Gastrocnemius medialis (tissue), 4 donors: ENCODE measurements around the gene CAMTA1. TPM values are rescaled to one million over a fixed set of nuclear protein-coding genes. Genes with fewer than 3 reads are reported as not detected.
A peak's percentile ranks its signal among the peaks of the same experiment; 100 is the strongest.
"Not testable (repeated sequence)": the region's sequence is repeated elsewhere in the genome, so short reads cannot be mapped to it uniquely, and the experiment has no call there.

Experiments used
- ATAC-seq, 2 donors: fragments of 150-250 bp; one replicate each; pipeline ENCODE4 v1.9.1; 2016
- DNase-seq, 2 donors: peaks; one replicate each; pipeline ENCODE4 v3.0.0-alpha.2; 2019
- H3K27ac ChIP-seq, 4 donors: fragments of 200-600 bp; sonication (generic); 1 replicate in 1 of 4; 2 replicates in 3 of 4; pipeline ENCODE4 v1.5.1; 2016 to 2018; ENCODE audit warnings: mild to moderate bottlenecking in 2 of 4, moderate library complexity in 1 of 4
- H3K27me3 ChIP-seq, 3 donors: fragments of 200-600 bp; sonication (generic) in 2 of 3; 1 replicate in 1 of 3; 2 replicates in 2 of 3; pipeline versions ENCODE4 v1.5.1 to v1.6.0; 2016 to 2019; ENCODE audit warnings: mild to moderate bottlenecking in 1 of 3, moderate library complexity in 1 of 3
- H3K36me3 ChIP-seq, 2 donors: fragments of 200-600 bp; sonication (generic) in 1 of 2; one replicate each; pipeline ENCODE4 v1.5.1; 2017 to 2018
- H3K4me1 ChIP-seq, 2 donors: fragments of 200-600 bp; sonication (generic) in 1 of 2; one replicate each; pipeline ENCODE4 v1.5.1; 2016 to 2017; ENCODE audit warnings: mild to moderate bottlenecking in 2 of 2
- H3K4me3 ChIP-seq, 4 donors: fragments of 200-600 bp; sonication (generic) in 3 of 4; 1 replicate in 1 of 4; 2 replicates in 3 of 4; pipeline ENCODE4 v1.5.1; 2016 to 2019; ENCODE audit warnings: mild to moderate bottlenecking in 2 of 4
- H3K9me3 ChIP-seq, 3 donors: fragments of 200-600 bp; sonication (generic) in 2 of 3; 1 replicate in 1 of 3; 2 replicates in 2 of 3; pipeline ENCODE4 v1.5.1; 2016 to 2019
- CTCF ChIP-seq, 5 experiments: fragments of 450-650 bp in 3 of 5; fragments of 200-600 bp in 2 of 5; sonication (generic) in 2 of 5; IDR thresholded peaks in 4 of 5; conservative IDR thresholded peaks in 1 of 5; 1 replicate in 4 of 5; 2 replicates in 1 of 5; pipeline ENCODE4 v1.5.1; 2016 to 2019; ENCODE audit warnings: antibody characterized with exemption in 5 of 5, mild to moderate bottlenecking in 3 of 5, moderate library complexity in 3 of 5
- POLR2A ChIP-seq, 2 donors: fragments of 450-650 bp; IDR thresholded peaks; one replicate each; pipeline ENCODE4 v1.6.1; 2017; ENCODE audit warnings: antibody characterized with exemption in 2 of 2, mild to moderate bottlenecking in 2 of 2, moderate library complexity in 2 of 2
- in situ Hi-C, 4 donors: fragments of 200-750 bp; cut with MboI; loops; one replicate each; pipeline versions ENCODE4 v1.15.0 to v1.8.0; 2017; ENCODE audit warnings: low sequenced_read_pairs in 4 of 4
- intact Hi-C: fragments of 100-400 bp; cut with DNase I; formaldehyde crosslinking; loops from one replicate; pipeline ENCODE4 v1.15.1; 2023; ENCODE audit warnings: low total_unique reads
- total RNA-seq, 4 donors: library from RNA; depleted of rRNA; stranded (reverse); fragments of >200 nt; gene quantifications; one replicate each; pipeline versions ENCODE4 v1.1.0 to v1.2.3, GENCODE V29; 2016

The CAMTA1 gene
- total RNA-seq, 4 donors from 2014 or later = 60.5 to 113 (median 70.4) TPM

GRCh38 chr1:6917067-6917466, 131.8 kb downstream of the CAMTA1 start:
- in situ Hi-C loops = no loop called here
- intact Hi-C loops = no loop called here
- no peak for TF ChIP-seq POLR2A (IDR thresholded peaks at IDR 0.05)
- no peak for TF ChIP-seq CTCF (IDR thresholded peaks at IDR 0.05 in 4 of 5, conservative IDR thresholded peaks at IDR 0.05 in 1 of 5)
- no peak for ATAC-seq
- Histone ChIP-seq H3K27ac (no peak overlapping the region), H3K4me3 (no peak overlapping the region), H3K4me1 (peaks cover 0 to 2% of the 10 kb centered on the region in 2 donors), H3K9me3 (no peaks in the 10 kb centered on the region), H3K36me3 (no peaks in the 10 kb centered on the region), H3K27me3 (peaks cover 0 to 3% (median 3%) of the 10 kb centered on the region in 3 donors)
- DNase-seq = no peak

DNA sequence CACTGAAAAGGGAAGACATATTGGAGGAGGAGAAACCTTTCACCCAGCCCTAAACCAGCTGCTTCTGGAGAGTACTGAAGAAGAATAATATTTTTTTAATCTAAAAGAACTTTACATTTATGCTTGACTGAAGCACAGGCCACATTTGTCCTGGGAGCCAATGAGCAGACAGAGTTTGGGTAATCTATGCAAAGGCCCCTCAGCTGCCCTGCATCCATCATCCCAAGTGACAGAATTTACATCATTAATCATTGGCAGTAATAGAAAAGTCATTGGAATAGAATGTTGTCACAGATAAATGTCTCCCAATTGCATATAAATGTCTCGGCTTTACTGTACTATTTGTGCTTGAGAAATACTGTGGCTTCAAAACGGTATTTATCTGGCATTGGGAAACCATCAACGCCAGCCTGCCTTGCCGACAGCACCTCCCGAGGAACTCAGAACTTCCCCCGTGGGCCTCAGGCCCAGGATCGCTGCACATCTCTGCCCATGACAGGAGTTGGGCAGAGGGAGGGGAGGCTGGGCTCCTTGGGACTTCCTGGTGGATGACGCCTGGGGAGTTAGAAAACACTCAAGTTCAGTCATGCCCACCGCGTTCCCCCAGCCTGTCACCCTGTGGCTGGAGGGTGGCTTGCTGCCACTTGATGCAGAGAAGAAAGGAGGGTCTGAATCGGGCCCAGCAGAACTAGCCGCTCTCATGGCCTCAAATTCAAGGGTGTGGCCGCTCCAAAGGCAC, 133.1 kb downstream of the CAMTA1 start:
- H3K27ac ChIP-seq = no peak overlapping the region
- in situ Hi-C loops (no loop called here), intact Hi-C loops (no loop called here)
- peaks cover 9 to 12% of the 10 kb centered on the region in 2 donors for H3K4me1 ChIP-seq
- TF ChIP-seq CTCF (IDR thresholded peaks at IDR 0.05 in 4 of 5, conservative IDR thresholded peaks at IDR 0.05 in 1 of 5) (no peak), POLR2A (IDR thresholded peaks at IDR 0.05) (no peak)
- DNase-seq (no peak), ATAC-seq (no peak)
- H3K4me3 ChIP-seq = no peak overlapping the region
- H3K27me3 ChIP-seq = peaks cover 0 to 3% (median 3%) of the 10 kb centered on the region in 3 donors
- H3K9me3 ChIP-seq = no peaks in the 10 kb centered on the region
- no peaks in the 10 kb centered on the region for H3K36me3 ChIP-seq

DNA sequence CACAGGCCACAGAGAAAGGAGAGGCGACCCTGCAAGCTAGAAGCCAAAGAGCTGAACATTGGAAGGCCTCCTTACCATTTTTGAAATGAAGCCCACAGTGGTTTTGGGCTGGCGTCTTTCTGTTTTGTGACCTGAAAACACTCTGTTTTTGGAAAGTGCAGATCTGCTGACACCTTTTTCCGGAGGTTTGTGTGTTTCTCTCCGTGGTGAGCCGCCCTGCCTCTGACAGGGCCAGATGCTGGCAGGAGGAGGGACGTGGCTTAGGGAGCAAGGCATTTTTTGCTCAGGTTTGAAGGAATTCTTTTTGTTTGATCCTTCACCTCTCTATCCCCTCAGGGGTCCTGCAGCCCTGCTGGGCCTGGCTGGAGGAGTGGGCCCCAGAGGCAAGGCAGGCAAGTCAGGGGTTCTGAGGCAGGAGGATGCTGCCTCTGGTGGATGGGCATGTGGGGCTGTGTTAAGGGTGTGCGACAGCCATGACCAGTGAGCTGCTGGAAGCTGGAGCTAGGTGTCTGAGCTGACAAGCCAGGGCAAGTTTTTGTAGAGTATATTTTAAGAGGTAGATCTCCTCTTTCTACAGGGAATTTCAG, 133.8 kb downstream of the CAMTA1 start:
- TF ChIP-seq CTCF (IDR thresholded peaks at IDR 0.05 in 4 of 5, conservative IDR thresholded peaks at IDR 0.05 in 1 of 5) (no peak), POLR2A (IDR thresholded peaks at IDR 0.05) (no peak)
- peaks cover 11 to 12% of the 10 kb centered on the region in 2 donors for H3K4me1 ChIP-seq
- H3K9me3 ChIP-seq = no peaks in the 10 kb centered on the region
- no peak for DNase-seq
- peaks cover 0 to 3% (median 0%) of the 10 kb centered on the region in 3 donors for H3K27me3 ChIP-seq
- ATAC-seq = no peak
- in situ Hi-C loops = no loop called here
- no peak overlapping the region for H3K27ac ChIP-seq
- H3K4me3 ChIP-seq = no peak overlapping the region
- no peaks in the 10 kb centered on the region for H3K36me3 ChIP-seq
- intact Hi-C loops = no loop called here

- in situ Hi-C loops, H3K27me3 ChIP-seq, H3K27ac ChIP-seq, intact Hi-C loops, DNase-seq, H3K9me3 ChIP-seq, ATAC-seq, H3K4me3 ChIP-seq, H3K36me3 ChIP-seq: not testable (repeated sequence)
- peaks cover 11 to 12% of the 10 kb centered on the region in 2 donors for H3K4me1 ChIP-seq
These were observed 136.3 kb downstream of the CAMTA1 start for GRCh38 chr1:6921506-6921905.

- in situ Hi-C loops (no loop called here), intact Hi-C loops (no loop called here)
- Histone ChIP-seq H3K4me1 (peaks cover 11 to 12% of the 10 kb centered on the region in 2 donors), H3K36me3 (no peaks in the 10 kb centered on the region), H3K27me3 (no peaks in the 10 kb centered on the region), H3K27ac (no peak overlapping the region), H3K4me3 (no peak overlapping the region), H3K9me3 (no peaks in the 10 kb centered on the region)
- no peak for TF ChIP-seq POLR2A (IDR thresholded peaks at IDR 0.05)
- TF ChIP-seq CTCF (IDR thresholded peaks at IDR 0.05 in 4 of 5, conservative IDR thresholded peaks at IDR 0.05 in 1 of 5) = no peak
- ATAC-seq (peak; percentile 41 to 71), DNase-seq (peak in 1 of 2 donors; percentile 38)
These were observed 137.1 kb downstream of the CAMTA1 start for GRCh38 chr1:6922096-6922931.
